Stimulated activated CD4-positive, alpha-beta T cell treated with anti-CD3 and anti-CD28 coated beads, Interleukin-2, amount 100 ng/mL, for 24 hours (primary cell): ENCODE results near the gene ZRANB2.
A peak's percentile ranks its signal among the peaks of the same experiment; 100 is the strongest.

Experiments used
- DNase-seq, 2 donors: peaks; one replicate each; pipeline ENCODE4 v3.0.0-alpha.2; 2020

ZRANB2 gene

GRCh38 chr1:71080739-71081696 is at the start of gene ZRANB2:
TSS of gene ZRANB2 (minus strand) at chr1:71081035. CDS start at chr1:71080995, 40 bp downstream.
- DNase-seq: peak; percentile 88 to 91

GRCh38 chr1:71128060-71128459 is 47.2 kb upstream of the ZRANB2 start:
- no peak for DNase-seq

- no peak for DNase-seq
These were observed 37.3 kb upstream of the ZRANB2 start for GRCh38 chr1:71118086-71118485.

GRCh38 chr1:71116729-71117128 is 35.9 kb upstream of the ZRANB2 start:
- DNase-seq: no peak

- no peak for DNase-seq
These were observed 26.0 kb upstream of the ZRANB2 start for GRCh38 chr1:71106658-71107322.

GRCh38 chr1:71104417-71104816 is 23.6 kb upstream of the ZRANB2 start:
- no peak for DNase-seq

- DNase-seq: no peak
These were observed 21.1 kb upstream of the ZRANB2 start for GRCh38 chr1:71101839-71102376.

- DNase-seq: no peak
These were observed 16.6 kb upstream of the ZRANB2 start for GRCh38 chr1:71097428-71097827.

GRCh38 chr1:71094913-71095312 is 14.1 kb upstream of the ZRANB2 start:
- DNase-seq: no peak

- no peak for DNase-seq
These were observed 13.1 kb upstream of the ZRANB2 start for GRCh38 chr1:71093938-71094337.

- no peak for DNase-seq
These were observed 8.9 kb upstream of the ZRANB2 start for GRCh38 chr1:71089536-71090270.

GRCh38 chr1:71088645-71089287 is 7.9 kb upstream of the ZRANB2 start:
- no peak for DNase-seq

GRCh38 chr1:71087713-71088112 is 6.9 kb upstream of the ZRANB2 start:
- DNase-seq: no peak

GRCh38 chr1:71087060-71087459 is 6.2 kb upstream of the ZRANB2 start:
- DNase-seq: no peak

- DNase-seq: no peak
These were observed 5.5 kb upstream of the ZRANB2 start for GRCh38 chr1:71086331-71086730.

- DNase-seq: no peak
These were observed 2.4 kb upstream of the ZRANB2 start for GRCh38 chr1:71083271-71083670.

GRCh38 chr1:71081697-71082080 is 854 bp upstream of the ZRANB2 start:
- peak; percentile 3 to 22 for DNase-seq

- peak in 1 of 2 donors; percentile 20 for DNase-seq
These were observed 551 bp downstream of the ZRANB2 start for GRCh38 chr1:71080230-71080738.

GRCh38 chr1:71074681-71075080 is 6.2 kb downstream of the ZRANB2 start:
- no peak for DNase-seq

GRCh38 chr1:71072273-71072672 is 8.6 kb downstream of the ZRANB2 start:
- DNase-seq: no peak

GRCh38 chr1:71071720-71072119 is 9.1 kb downstream of the ZRANB2 start:
- DNase-seq: no peak
